Measurements from ENCODE around the gene MCM7. TPM values are rescaled to one million over a fixed set of nuclear protein-coding genes. Genes with fewer than 3 reads are reported as not detected.

MCM7 gene
- polyA plus RNA-seq, 1 of the 3 experiments (the other 2 are of a cell fraction): 241 TPM

DNA sequence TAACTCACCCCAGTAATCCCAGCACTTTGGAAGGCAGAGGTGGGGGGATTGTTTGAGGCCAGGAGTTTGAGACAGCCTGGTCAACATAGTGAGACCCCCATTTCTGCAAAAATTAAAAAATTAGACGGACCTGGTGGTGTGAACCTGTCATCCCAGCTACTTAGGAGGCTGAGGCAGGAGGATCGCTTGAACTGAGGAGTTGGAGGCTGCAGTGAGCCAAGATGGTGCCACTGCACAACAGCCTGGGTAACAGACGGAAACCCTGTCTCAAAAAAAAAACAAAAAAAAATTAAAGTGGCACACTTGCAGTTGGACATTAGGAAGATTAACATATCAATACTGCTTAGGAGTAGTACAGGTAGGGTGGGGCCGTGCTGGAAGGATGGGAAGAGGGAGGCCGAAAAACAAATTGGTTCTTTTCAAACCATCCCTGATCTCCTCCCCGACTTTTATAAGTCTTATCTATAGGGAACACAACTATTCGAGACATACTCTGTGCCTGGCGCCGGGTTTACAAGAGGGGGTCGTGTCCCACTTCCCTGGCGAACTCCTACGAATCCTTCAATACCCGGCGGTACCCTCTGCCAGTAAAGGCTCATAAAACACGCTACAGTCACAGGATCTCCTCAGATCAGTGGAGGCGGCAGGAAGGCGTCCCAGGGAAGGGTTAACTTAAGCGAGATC, 17.3 kb upstream of the MCM7 start:
- Histone ChIP-seq H3K9me2 (no peaks in the 10 kb centered on the region), H3K36me3 (replicated peaks in 1 of 2; ENCODE audit: control insufficient read depth in 1 of 2, insufficient read depth in 2 of 2, low read length in 1 of 2) (peaks cover 5 to 25% of the 10 kb centered on the region in 2 experiments), H3K4me2 (peak overlapping the region; percentile 96), H3F3A (replicated peaks; ENCODE audit: insufficient read depth) (peaks cover 20% of the 10 kb centered on the region), H3K27me3 (ENCODE audit: insufficient read depth) (no peaks in the 10 kb centered on the region), H3K79me2 (ENCODE audit: insufficient read depth) (peaks cover 47% of the 10 kb centered on the region), H2AFZ (ENCODE audit: low read depth) (peak overlapping the region; percentile 93), H3K9me3 (no peaks in the 10 kb centered on the region), H4K20me1 (ENCODE audit: insufficient read depth) (no peaks in the 10 kb centered on the region), H3K4me1 (ENCODE audit: control insufficient read depth in 1 of 2, insufficient read depth in 2 of 2, low read depth in 1 of 2, low read length in 1 of 2) (peaks cover 0 to 11% of the 10 kb centered on the region in 2 experiments; a peak in 2 of 4 replicates), H3K9ac (peak overlapping the region; percentile 78), H3K4me3 (ENCODE audit: low read depth in 2 of 2, low read length in 1 of 2) (peak overlapping the region; percentile 69 to 97), H3K27ac (ENCODE audit: low read depth in 2 of 2, low read length in 1 of 2) (peak overlapping the region; percentile 84)
- POLR2A ChIA-PET: no interaction called here
- DNase-seq: no peak
- TF ChIP-seq GATA2 (CRISPR knock-in tag; IDR thresholded peaks at IDR 0.05) (no peak), FOSL2 (IDR thresholded peaks at IDR 0.05; ENCODE audit: borderline replicate concordance, low read depth) (no peak), ELF1 (IDR thresholded peaks at IDR 0.05) (no peak), RXRA (IDR thresholded peaks at IDR 0.05; ENCODE audit: borderline replicate concordance, low read depth) (no peak), GABPA (IDR thresholded peaks at IDR 0.05; ENCODE audit: low read depth) (no peak), EZH2phosphoT487 (IDR thresholded peaks at IDR 0.05; ENCODE audit: borderline replicate concordance, low read depth) (no peak), PBX3 (IDR thresholded peaks at IDR 0.05) (no peak), TEAD4 (IDR thresholded peaks at IDR 0.05; ENCODE audit: borderline replicate concordance, insufficient read depth) (no peak), FOXJ3 (CRISPR knock-in tag; IDR thresholded peaks at IDR 0.05) (no peak), MEF2A (IDR thresholded peaks at IDR 0.05; ENCODE audit: borderline replicate concordance, low read depth) (no peak), RFX5 (IDR thresholded peaks at IDR 0.05; ENCODE audit: low read length) (no peak), SMC3 (IDR thresholded peaks at IDR 0.05; ENCODE audit: low read depth, low read length) (no peak), JUND (IDR thresholded peaks at IDR 0.05) (no peak), POLR2AphosphoS5 (IDR thresholded peaks at IDR 0.05; ENCODE audit: low read depth, low read length) (no peak), YY1 (IDR thresholded peaks at IDR 0.05; ENCODE audit: low read depth) (no peak)
- TF ChIP-seq, protein P1, sequence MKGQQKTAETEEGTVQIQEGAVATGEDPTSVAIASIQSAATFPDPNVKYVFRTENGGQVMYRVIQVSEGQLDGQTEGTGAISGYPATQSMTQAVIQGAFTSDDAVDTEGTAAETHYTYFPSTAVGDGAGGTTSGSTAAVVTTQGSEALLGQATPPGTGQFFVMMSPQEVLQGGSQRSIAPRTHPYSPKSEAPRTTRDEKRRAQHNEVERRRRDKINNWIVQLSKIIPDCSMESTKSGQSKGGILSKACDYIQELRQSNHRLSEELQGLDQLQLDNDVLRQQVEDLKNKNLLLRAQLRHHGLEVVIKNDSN (IDR thresholded peaks at IDR 0.05; ENCODE audit: borderline replicate concordance, low read depth): no peak
- TF ChIP-seq, protein P2, sequence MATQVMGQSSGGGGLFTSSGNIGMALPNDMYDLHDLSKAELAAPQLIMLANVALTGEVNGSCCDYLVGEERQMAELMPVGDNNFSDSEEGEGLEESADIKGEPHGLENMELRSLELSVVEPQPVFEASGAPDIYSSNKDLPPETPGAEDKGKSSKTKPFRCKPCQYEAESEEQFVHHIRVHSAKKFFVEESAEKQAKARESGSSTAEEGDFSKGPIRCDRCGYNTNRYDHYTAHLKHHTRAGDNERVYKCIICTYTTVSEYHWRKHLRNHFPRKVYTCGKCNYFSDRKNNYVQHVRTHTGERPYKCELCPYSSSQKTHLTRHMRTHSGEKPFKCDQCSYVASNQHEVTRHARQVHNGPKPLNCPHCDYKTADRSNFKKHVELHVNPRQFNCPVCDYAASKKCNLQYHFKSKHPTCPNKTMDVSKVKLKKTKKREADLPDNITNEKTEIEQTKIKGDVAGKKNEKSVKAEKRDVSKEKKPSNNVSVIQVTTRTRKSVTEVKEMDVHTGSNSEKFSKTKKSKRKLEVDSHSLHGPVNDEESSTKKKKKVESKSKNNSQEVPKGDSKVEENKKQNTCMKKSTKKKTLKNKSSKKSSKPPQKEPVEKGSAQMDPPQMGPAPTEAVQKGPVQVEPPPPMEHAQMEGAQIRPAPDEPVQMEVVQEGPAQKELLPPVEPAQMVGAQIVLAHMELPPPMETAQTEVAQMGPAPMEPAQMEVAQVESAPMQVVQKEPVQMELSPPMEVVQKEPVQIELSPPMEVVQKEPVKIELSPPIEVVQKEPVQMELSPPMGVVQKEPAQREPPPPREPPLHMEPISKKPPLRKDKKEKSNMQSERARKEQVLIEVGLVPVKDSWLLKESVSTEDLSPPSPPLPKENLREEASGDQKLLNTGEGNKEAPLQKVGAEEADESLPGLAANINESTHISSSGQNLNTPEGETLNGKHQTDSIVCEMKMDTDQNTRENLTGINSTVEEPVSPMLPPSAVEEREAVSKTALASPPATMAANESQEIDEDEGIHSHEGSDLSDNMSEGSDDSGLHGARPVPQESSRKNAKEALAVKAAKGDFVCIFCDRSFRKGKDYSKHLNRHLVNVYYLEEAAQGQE (IDR thresholded peaks at IDR 0.05; ENCODE audit: low read depth, low read length): no peak
- TF ChIP-seq, protein P3, sequence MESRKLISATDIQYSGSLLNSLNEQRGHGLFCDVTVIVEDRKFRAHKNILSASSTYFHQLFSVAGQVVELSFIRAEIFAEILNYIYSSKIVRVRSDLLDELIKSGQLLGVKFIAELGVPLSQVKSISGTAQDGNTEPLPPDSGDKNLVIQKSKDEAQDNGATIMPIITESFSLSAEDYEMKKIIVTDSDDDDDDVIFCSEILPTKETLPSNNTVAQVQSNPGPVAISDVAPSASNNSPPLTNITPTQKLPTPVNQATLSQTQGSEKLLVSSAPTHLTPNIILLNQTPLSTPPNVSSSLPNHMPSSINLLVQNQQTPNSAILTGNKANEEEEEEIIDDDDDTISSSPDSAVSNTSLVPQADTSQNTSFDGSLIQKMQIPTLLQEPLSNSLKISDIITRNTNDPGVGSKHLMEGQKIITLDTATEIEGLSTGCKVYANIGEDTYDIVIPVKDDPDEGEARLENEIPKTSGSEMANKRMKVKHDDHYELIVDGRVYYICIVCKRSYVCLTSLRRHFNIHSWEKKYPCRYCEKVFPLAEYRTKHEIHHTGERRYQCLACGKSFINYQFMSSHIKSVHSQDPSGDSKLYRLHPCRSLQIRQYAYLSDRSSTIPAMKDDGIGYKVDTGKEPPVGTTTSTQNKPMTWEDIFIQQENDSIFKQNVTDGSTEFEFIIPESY (IDR thresholded peaks at IDR 0.05; ENCODE audit: borderline replicate concordance, low read depth): no peak
- TF ChIP-seq, protein P4, sequence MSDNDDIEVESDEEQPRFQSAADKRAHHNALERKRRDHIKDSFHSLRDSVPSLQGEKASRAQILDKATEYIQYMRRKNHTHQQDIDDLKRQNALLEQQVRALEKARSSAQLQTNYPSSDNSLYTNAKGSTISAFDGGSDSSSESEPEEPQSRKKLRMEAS (IDR thresholded peaks at IDR 0.05; ENCODE audit: low read depth): no peak
- 17% methylated on average over 18 of the region's 18 CpGs for WGBS (ENCODE audit: low lambda C conversion rate)
- CTCF ChIA-PET: interaction anchor here (7.2 kb wide), 1 partner anchor 13 kb away, joined by 42 read pairs; no protein-coding TSS in a partner anchor

Measured in SK-N-SH (cell line).